Activated CD8-positive, alpha-beta T cell treated with anti-CD3 and anti-CD28 coated beads for 36 hours (primary cell): ENCODE data around the gene SPIN1. TPM values are rescaled to one million over a fixed set of nuclear protein-coding genes. Genes with fewer than 3 reads are reported as not detected.

ENCODE experiments used
- ATAC-seq: fragments of 200-7000 bp; cut with Tn5 transposase; one replicate; pipeline ENCODE4 v1.10.0; 2021; ENCODE audit warnings: mild to moderate bottlenecking, moderate library complexity
- CTCF ChIA-PET: fragments of 350-600 bp; sonication (Branson Sonifier 250); formaldehyde crosslinking; loops from one replicate; lab custom pipeline; 2021; ENCODE audit warnings: antibody characterized with exemption; lab: Charles Lee
- POLR2A ChIA-PET: fragments of 350-600 bp; sonication (Branson Sonifier 250); formaldehyde crosslinking; loops from one replicate; lab custom pipeline; 2021; ENCODE audit warnings: antibody characterized with exemption; lab: Charles Lee
- DNase-seq: peaks from one replicate; pipeline ENCODE4 v3.0.0-alpha.2; 2020
- H3K27ac Mint-ChIP-seq: one replicate; pipeline ENCODE4 v1.8.0; 2021; ENCODE audit warnings: mild to moderate bottlenecking, mixed read lengths
- H3K27me3 Mint-ChIP-seq: one replicate; pipeline ENCODE4 v1.8.0; 2021; ENCODE audit warnings: mixed read lengths
- H3K36me3 Mint-ChIP-seq: one replicate; pipeline ENCODE4 v1.8.0; 2021; ENCODE audit warnings: low read depth, mixed read lengths
- H3K4me1 Mint-ChIP-seq: one replicate; pipeline ENCODE4 v1.8.0; 2021; ENCODE audit warnings: low read depth, mixed read lengths
- H3K4me3 Mint-ChIP-seq: one replicate; pipeline ENCODE4 v1.8.0; 2021; ENCODE audit warnings: mild to moderate bottlenecking, moderate library complexity, mixed read lengths
- H3K9me3 Mint-ChIP-seq: one replicate; pipeline ENCODE4 v1.8.0; 2021; ENCODE audit warnings: mixed read lengths
- CTCF ChIP-seq: fragments of 200-600 bp; IDR thresholded peaks from one replicate; pipeline ENCODE4 v1.8.0; 2022; ENCODE audit warnings: antibody characterized with exemption, mild to moderate bottlenecking
- intact Hi-C: fragments of 100-400 bp; cut with micrococcal nuclease; formaldehyde crosslinking; loops from one replicate; pipeline ENCODE4 v1.10.0; 2022
- total RNA-seq, 2 experiments: library from RNA; stranded (reverse); gene quantifications; one replicate each; pipeline ENCODE4 v1.2.3, GENCODE V29; 2021

SPIN1 gene
- total RNA-seq, 2 experiments from 2014 or later = 31.2 to 32.0 TPM

GRCh38 chr9:88364706-88365105 lies 23.5 kb upstream of the SPIN1 start:
- intact Hi-C loops = no loop called here
- Mint-ChIP-seq H3K27ac (no peak overlapping the region), H3K9me3 (peaks cover 13% of the 10 kb centered on the region), H3K4me1 (no peaks in the 10 kb centered on the region), H3K27me3 (no peaks in the 10 kb centered on the region), H3K4me3 (no peak overlapping the region), H3K36me3 (no peaks in the 10 kb centered on the region)
- DNase-seq (no peak), ATAC-seq (no peak)
- ChIA-PET CTCF (no interaction called here), POLR2A (no interaction called here)
- TF ChIP-seq CTCF = no peak

GRCh38 chr9:88370346-88370745 lies 17.9 kb upstream of the SPIN1 start:
- intact Hi-C loops = no loop called here
- CTCF ChIA-PET = no interaction called here
- H3K9me3 Mint-ChIP-seq = peaks cover 13% of the 10 kb centered on the region
- H3K27me3 Mint-ChIP-seq = peaks cover 7% of the 10 kb centered on the region
- TF ChIP-seq CTCF = no peak
- POLR2A ChIA-PET = no interaction called here
- H3K27ac Mint-ChIP-seq = no peak overlapping the region
- no peak for DNase-seq
- H3K4me1 Mint-ChIP-seq = no peaks in the 10 kb centered on the region
- H3K36me3 Mint-ChIP-seq = no peaks in the 10 kb centered on the region
- no peak overlapping the region for H3K4me3 Mint-ChIP-seq
- no peak for ATAC-seq

GRCh38 chr9:88372103-88372654 lies 16.1 kb upstream of the SPIN1 start:
- CTCF ChIA-PET = no interaction called here
- no peaks in the 10 kb centered on the region for H3K4me1 Mint-ChIP-seq
- no peaks in the 10 kb centered on the region for H3K36me3 Mint-ChIP-seq
- DNase-seq (no peak), ATAC-seq (no peak)
- H3K27me3 Mint-ChIP-seq = peaks cover 7% of the 10 kb centered on the region
- H3K4me3 Mint-ChIP-seq = no peak overlapping the region
- H3K27ac Mint-ChIP-seq = no peak overlapping the region
- intact Hi-C loops = no loop called here
- POLR2A ChIA-PET = no interaction called here
- TF ChIP-seq CTCF = no peak
- H3K9me3 Mint-ChIP-seq = peaks cover 10% of the 10 kb centered on the region

GRCh38 chr9:88373045-88373444 lies 15.2 kb upstream of the SPIN1 start:
- H3K4me3 Mint-ChIP-seq = no peak overlapping the region
- TF ChIP-seq CTCF = no peak
- peaks cover 5% of the 10 kb centered on the region for H3K9me3 Mint-ChIP-seq
- intact Hi-C loops = no loop called here
- ChIA-PET POLR2A (no interaction called here), CTCF (no interaction called here)
- H3K27ac Mint-ChIP-seq = no peak overlapping the region
- H3K4me1 Mint-ChIP-seq = no peaks in the 10 kb centered on the region
- DNase-seq (no peak), ATAC-seq (no peak)
- peaks cover 7% of the 10 kb centered on the region for H3K27me3 Mint-ChIP-seq
- no peaks in the 10 kb centered on the region for H3K36me3 Mint-ChIP-seq

- TF ChIP-seq CTCF = no peak
- ChIA-PET CTCF (no interaction called here), POLR2A (no interaction called here)
- H3K4me3 Mint-ChIP-seq = no peak overlapping the region
- H3K4me1 Mint-ChIP-seq = no peaks in the 10 kb centered on the region
- DNase-seq (no peak), ATAC-seq (no peak)
- no peaks in the 10 kb centered on the region for H3K9me3 Mint-ChIP-seq
- H3K27me3 Mint-ChIP-seq = peaks cover 1% of the 10 kb centered on the region
- H3K27ac Mint-ChIP-seq = no peak overlapping the region
- intact Hi-C loops = no loop called here
- no peaks in the 10 kb centered on the region for H3K36me3 Mint-ChIP-seq
These were observed 9.9 kb upstream of the SPIN1 start for GRCh38 chr9:88378317-88378716.
